Measurements from ENCODE around the gene SEC24D. TPM values are rescaled to one million over a fixed set of nuclear protein-coding genes. Genes with fewer than 3 reads are reported as not detected.

SEC24D gene
- total RNA-seq, 1 experiment from 2014 or later: 28.4 TPM

DNA sequence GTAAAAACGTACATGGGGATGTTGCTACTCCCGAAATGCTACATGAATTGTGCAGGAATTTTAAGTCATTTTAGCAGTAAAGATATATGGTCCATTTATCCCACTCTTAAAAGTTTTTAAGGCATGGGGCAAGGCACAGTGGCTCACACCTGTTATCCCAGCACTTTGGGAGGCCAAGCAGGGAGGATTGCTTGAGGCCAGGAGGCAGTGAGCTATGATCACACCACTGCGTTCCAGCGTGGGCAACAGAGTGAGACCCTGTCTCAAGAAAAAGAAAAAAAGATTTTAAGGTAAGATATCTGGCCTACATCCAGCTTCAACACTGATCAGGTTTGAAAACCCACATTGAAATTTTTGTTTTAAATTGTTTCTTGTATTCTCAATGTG is 1.2 kb upstream of the SEC24D start:
- BruUV-seq (replicated peaks): no TSS peak
- H3K27ac Mint-ChIP-seq (ENCODE audit: unreplicated experiment): no peak overlapping the region
- H3K4me3 Mint-ChIP-seq (ENCODE audit: low read depth, unreplicated experiment): peak overlapping the region; percentile 79
- H3K4me1 Mint-ChIP-seq (ENCODE audit: low read depth, unreplicated experiment): no peaks in the 10 kb centered on the region
- intact Hi-C loops (cut with micrococcal nuclease; ENCODE audit: unreplicated experiment): no loop called here
- H3K9me3 Mint-ChIP-seq (ENCODE audit: low read depth, unreplicated experiment): no peaks in the 10 kb centered on the region
- peaks cover 21% of the 10 kb centered on the region for H3K36me3 Mint-ChIP-seq (ENCODE audit: insufficient read depth, unreplicated experiment)
- TF ChIP-seq, protein P1, sequence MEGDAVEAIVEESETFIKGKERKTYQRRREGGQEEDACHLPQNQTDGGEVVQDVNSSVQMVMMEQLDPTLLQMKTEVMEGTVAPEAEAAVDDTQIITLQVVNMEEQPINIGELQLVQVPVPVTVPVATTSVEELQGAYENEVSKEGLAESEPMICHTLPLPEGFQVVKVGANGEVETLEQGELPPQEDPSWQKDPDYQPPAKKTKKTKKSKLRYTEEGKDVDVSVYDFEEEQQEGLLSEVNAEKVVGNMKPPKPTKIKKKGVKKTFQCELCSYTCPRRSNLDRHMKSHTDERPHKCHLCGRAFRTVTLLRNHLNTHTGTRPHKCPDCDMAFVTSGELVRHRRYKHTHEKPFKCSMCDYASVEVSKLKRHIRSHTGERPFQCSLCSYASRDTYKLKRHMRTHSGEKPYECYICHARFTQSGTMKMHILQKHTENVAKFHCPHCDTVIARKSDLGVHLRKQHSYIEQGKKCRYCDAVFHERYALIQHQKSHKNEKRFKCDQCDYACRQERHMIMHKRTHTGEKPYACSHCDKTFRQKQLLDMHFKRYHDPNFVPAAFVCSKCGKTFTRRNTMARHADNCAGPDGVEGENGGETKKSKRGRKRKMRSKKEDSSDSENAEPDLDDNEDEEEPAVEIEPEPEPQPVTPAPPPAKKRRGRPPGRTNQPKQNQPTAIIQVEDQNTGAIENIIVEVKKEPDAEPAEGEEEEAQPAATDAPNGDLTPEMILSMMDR (IDR thresholded peaks at IDR 0.05; ENCODE audit: unreplicated experiment): no peak
- CTCF ChIA-PET: interaction anchor here (1.0 to 1.3 kb wide), 2 partner anchors 8 to 152 kb away, joined by 3 read pairs; partner anchors contain the start of gene METTL14
- DNase-seq: no peak
- H3K27me3 Mint-ChIP-seq (ENCODE audit: unreplicated experiment): no peaks in the 10 kb centered on the region

DNA sequence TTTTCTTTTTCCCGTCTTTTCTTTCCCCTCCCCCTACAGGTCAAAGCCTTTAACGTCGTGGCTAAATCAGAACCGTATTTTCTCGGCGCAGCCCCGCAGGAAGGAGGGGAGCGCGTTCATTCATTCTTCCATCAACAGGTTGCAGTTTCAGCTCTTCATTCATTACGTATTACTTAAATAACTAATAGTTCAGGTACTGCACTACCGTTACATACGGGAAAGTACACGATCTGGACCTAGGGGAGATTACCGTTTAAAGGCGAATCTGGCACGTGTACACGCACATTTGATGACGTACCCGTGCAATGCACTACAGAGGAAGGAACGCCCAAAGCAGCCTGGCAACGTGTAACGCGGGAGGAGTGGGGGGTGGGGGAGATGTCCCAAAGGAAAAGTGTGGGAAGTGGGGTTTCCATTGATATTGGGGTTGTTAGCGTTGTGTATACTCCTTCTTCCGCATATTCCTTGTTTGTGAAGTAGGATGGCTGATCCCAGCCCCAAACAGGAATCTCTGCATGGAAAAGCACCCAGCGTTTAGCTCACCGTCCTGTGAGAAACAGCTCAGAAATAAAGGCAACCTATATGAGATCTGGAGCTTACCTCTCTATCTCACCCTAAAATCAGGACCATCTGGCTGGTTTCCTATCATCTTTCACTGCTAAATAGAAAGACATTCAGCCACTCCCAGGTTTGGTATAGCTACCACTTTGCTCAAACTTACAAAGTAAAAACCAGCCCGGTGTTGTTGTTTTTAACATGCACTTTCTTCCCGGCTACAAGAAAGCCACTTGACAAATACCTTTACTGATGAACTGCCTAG is 585 bp upstream of the SEC24D start:
- TSS peak; percentile 64 for BruUV-seq (replicated peaks)
- CTCF ChIA-PET: interaction anchor here (1.3 kb wide), 1 partner anchor 151 kb away, joined by 3 read pairs; the partner anchor contains the start of gene METTL14
- no peaks in the 10 kb centered on the region for H3K27me3 Mint-ChIP-seq (ENCODE audit: unreplicated experiment)

DNA sequence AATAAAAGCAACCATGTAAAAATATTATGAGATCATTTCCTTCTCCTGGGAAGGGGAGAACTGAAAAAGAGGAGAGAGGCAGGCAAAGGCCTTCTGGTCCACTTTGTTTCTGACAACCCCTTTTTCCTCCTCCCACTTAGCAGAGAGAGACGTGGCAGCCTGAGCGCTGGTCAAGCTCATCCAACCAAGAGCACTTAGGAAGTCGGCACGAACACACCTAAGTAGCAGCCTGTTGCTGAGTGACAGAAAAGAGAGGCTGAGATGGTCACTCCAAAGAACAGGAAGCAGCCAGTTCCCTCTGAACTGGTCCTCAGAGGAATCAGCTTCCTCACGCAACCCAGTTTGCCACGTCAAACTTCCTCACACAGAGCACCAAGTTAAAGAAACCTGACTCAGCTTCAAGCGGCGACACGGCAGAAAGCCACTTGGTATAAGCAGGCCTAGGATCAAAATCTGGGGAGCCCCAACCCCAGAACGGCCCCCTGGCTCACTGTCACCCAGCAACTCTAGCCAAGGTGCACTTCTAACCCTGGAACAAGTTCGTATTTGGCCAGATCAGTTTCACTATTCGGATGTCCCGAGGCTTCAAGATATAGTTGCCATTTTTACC is 861 bp downstream of the SEC24D start:
- TF ChIP-seq, protein P1 (IDR thresholded peaks at IDR 0.05; ENCODE audit: unreplicated experiment): no peak
- BruUV-seq (replicated peaks): TSS peak; percentile 29
- Mint-ChIP-seq H3K27ac (ENCODE audit: unreplicated experiment) (peak overlapping the region; percentile 91), H3K4me3 (ENCODE audit: low read depth, unreplicated experiment) (peak overlapping the region; percentile 79), H3K27me3 (ENCODE audit: unreplicated experiment) (no peaks in the 10 kb centered on the region), H3K4me1 (ENCODE audit: low read depth, unreplicated experiment) (no peaks in the 10 kb centered on the region), H3K9me3 (ENCODE audit: low read depth, unreplicated experiment) (no peaks in the 10 kb centered on the region), H3K36me3 (ENCODE audit: insufficient read depth, unreplicated experiment) (peaks cover 21% of the 10 kb centered on the region)
- CTCF ChIA-PET: interaction anchor here (1.0 kb wide), 1 partner anchor 24 kb away, joined by 3 read pairs; no protein-coding TSS in a partner anchor
- peak; percentile 22 for DNase-seq
- intact Hi-C loops (cut with micrococcal nuclease; ENCODE audit: unreplicated experiment): no loop called here

More for the DNA sequence above, 585 bp upstream of the SEC24D start:
- H3K9me3 Mint-ChIP-seq (ENCODE audit: low read depth, unreplicated experiment): no peaks in the 10 kb centered on the region
- peak; percentile 32 for DNase-seq
- H3K36me3 Mint-ChIP-seq (ENCODE audit: insufficient read depth, unreplicated experiment): peaks cover 21% of the 10 kb centered on the region
- intact Hi-C loops (cut with micrococcal nuclease; ENCODE audit: unreplicated experiment): no loop called here
- no peaks in the 10 kb centered on the region for H3K4me1 Mint-ChIP-seq (ENCODE audit: low read depth, unreplicated experiment)
- peak overlapping the region; percentile 86 for H3K27ac Mint-ChIP-seq (ENCODE audit: unreplicated experiment)
- peak overlapping the region; percentile 79 for H3K4me3 Mint-ChIP-seq (ENCODE audit: low read depth, unreplicated experiment)
- TF ChIP-seq, protein P1 (IDR thresholded peaks at IDR 0.05; ENCODE audit: unreplicated experiment): no peak

DNA sequence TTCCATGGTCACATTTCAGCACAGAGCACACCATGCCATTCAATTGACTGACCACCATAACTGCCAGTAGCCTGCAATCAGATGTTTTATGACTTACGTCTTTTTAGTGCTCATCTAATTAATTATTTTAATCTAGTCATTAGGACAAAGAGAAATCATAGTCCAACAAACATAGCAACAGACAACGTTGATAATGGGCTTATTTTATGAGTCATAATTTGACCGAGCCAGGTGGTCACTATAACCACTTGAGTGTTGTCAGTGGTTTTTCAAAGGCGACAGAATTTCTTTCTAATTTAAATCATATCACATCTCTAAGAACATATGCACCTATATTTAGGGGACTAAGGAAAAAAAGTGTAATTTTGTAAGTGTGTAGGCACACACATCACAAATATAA is 1.9 kb downstream of the SEC24D start:
- CTCF ChIA-PET: no interaction called here
- Mint-ChIP-seq H3K4me1 (ENCODE audit: low read depth, unreplicated experiment) (no peaks in the 10 kb centered on the region), H3K27ac (ENCODE audit: unreplicated experiment) (no peak overlapping the region)

More for the DNA sequence above, 1.9 kb downstream of the SEC24D start:
- no peak for DNase-seq
- Mint-ChIP-seq H3K4me3 (ENCODE audit: low read depth, unreplicated experiment) (no peak overlapping the region), H3K36me3 (ENCODE audit: insufficient read depth, unreplicated experiment) (peaks cover 21% of the 10 kb centered on the region), H3K9me3 (ENCODE audit: low read depth, unreplicated experiment) (no peaks in the 10 kb centered on the region), H3K27me3 (ENCODE audit: unreplicated experiment) (no peaks in the 10 kb centered on the region)
- no TSS peak for BruUV-seq (replicated peaks)
- intact Hi-C loops (cut with micrococcal nuclease; ENCODE audit: unreplicated experiment): no loop called here
- TF ChIP-seq, protein P1 (IDR thresholded peaks at IDR 0.05; ENCODE audit: unreplicated experiment): no peak

Data from Calu3 (cell line).